ENCODE results near the gene ARHGAP30. TPM values are rescaled to one million over a fixed set of nuclear protein-coding genes. Genes with fewer than 3 reads are reported as not detected.
A peak's percentile ranks its signal among the peaks of the same experiment; 100 is the strongest.

ARHGAP30 gene
- total RNA-seq, 6 experiments from 2014 or later = not detected

DNA sequence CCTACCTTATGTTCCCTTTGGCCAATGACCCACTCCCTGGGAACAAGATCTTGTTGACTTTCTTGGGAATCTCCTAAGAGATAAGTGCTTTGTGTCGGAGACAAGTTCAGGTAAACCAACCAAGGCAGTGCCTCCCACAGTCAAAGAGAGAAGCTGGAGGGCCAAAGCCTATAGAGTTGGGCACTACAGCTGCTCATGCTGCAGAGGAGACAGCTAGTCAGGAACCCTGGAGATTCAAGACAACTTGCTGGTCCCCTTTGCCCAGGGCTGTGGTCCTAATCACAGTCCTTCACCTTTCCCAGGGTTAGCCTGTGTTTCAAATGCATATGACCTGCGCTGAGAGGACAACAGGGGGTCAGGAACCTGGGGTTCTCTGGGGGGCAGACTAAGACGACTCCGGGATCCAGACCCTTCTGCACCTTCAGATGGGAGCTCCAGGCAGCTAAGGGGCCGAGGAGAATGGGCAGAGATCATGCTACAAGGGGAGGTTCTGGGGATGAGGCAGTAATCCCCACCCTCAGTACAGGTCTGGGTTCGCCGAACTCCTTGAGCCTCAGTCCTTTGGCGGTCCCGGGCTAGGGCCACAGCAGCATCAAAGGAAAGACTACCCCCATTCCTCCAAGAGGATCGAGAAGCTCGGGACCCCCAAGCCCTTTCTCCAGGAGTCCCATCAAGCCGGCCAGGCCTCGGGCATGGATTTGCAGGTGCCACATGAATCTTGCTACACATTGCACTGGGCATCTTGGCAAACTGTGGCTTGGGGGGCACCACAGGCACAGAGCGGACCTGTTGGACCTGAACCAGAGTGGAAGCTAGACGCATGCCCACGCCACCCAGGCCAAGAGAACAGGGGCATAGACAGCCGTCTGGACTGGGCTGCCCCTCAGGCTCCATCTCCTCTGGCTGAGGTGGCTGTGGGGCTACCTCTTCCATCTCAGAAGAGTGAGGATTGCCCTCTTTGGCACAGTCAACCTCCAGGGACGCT, 22.0 kb downstream of the ARHGAP30 start:
- no peak for DNase-seq
- Mint-ChIP-seq H3K9me3 (peaks cover 29% of the 10 kb centered on the region), H3K27ac (no peak overlapping the region), H3K27me3 (ENCODE audit: insufficient read depth) (peaks cover 10% of the 10 kb centered on the region), H3K4me1 (ENCODE audit: low read depth) (peaks cover 23% of the 10 kb centered on the region), H3K4me3 (no peak overlapping the region), H3K36me3 (ENCODE audit: low read depth) (peaks cover 27% of the 10 kb centered on the region)
- TF ChIP-seq, protein P1, sequence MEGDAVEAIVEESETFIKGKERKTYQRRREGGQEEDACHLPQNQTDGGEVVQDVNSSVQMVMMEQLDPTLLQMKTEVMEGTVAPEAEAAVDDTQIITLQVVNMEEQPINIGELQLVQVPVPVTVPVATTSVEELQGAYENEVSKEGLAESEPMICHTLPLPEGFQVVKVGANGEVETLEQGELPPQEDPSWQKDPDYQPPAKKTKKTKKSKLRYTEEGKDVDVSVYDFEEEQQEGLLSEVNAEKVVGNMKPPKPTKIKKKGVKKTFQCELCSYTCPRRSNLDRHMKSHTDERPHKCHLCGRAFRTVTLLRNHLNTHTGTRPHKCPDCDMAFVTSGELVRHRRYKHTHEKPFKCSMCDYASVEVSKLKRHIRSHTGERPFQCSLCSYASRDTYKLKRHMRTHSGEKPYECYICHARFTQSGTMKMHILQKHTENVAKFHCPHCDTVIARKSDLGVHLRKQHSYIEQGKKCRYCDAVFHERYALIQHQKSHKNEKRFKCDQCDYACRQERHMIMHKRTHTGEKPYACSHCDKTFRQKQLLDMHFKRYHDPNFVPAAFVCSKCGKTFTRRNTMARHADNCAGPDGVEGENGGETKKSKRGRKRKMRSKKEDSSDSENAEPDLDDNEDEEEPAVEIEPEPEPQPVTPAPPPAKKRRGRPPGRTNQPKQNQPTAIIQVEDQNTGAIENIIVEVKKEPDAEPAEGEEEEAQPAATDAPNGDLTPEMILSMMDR (IDR thresholded peaks at IDR 0.05) = no peak

DNA sequence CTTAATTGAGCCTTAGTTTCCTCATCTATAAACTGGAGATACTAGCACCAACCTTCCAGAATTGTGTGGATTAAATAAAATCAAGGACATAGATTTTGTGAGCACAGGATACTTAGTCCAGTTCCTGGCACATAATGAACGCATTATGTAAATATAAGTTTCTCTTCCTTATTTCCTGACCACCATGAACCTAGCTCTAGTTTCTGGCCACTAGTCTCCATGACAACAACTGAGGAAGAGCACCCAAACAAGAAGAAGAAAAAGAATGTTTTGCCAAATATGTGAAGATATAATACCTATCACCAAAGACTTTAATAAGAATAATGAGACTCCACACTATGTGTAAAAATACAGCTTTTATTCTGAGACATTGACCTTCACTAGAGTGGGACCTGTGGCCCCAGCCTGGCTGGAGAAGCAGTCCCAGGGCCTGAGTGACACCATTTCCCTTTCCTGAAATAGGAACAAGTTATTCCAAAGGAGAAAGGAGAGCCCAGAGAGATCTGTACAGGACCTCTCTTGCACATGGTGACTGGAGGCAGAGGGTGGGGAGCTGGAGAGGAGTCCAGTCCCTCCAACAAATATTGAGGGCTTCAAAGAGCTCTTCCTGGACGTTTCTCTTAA, 23.0 kb downstream of the ARHGAP30 start:
- Mint-ChIP-seq H3K36me3 (ENCODE audit: low read depth) (peaks cover 33% of the 10 kb centered on the region), H3K27me3 (ENCODE audit: insufficient read depth) (peaks cover 10% of the 10 kb centered on the region), H3K4me3 (peak overlapping the region; percentile 92), H3K27ac (peak overlapping the region; percentile 98), H3K4me1 (ENCODE audit: low read depth) (peaks cover 25% of the 10 kb centered on the region), H3K9me3 (peaks cover 29% of the 10 kb centered on the region)
- TF ChIP-seq, protein P1 (IDR thresholded peaks at IDR 0.05) = no peak
- no peak for DNase-seq

DNA sequence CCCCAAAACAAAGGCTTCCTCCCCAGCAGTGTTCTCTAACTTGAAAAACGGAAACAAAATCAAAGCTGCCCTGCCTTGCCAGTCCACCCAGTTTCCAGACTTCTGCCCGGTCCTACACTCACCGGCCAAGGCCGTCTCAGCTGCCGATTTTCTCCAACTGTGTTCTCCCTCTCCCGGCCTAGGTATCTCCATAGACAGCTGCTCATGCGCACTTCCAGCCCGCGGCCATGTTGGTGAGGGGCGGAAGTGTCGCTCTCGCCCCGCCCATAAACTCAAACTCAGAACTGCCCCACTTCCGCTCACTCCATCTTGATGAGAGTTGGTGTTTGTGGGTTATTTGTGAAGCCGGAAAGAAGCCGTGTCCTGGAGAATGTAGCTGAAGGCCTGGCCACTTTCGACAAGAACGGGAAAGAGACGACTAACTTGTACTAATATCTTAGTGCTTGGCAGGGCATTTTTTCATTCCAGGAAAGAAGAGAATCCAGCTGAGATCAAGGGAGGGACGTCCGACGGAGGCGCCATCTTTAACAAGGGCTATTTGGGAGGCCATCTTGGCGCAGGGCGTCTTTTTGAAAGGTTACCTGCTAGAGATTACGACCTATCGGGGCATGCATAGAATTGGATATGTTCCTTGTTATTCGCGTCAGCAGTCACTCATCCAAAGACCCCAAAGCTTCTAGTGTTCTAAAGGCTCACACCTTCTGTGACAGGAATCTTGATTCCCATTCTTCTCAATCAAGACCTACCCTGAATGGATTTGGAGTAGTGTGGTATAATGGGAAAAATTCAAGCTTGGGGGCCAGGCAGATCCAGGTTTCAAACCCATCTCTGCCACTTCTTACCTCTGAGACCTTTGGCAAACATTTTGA, 23.7 kb downstream of the ARHGAP30 start, which contains the start of gene USF1:
Gene USF1 (minus strand): TSS at position 242 of the 869 bp plus-strand sequence. CDS start 2,702 bp downstream, outside the sequence.
- H3K9me3 Mint-ChIP-seq = peaks cover 29% of the 10 kb centered on the region
- TF ChIP-seq, protein P1 (IDR thresholded peaks at IDR 0.05) = no peak
- DNase-seq = peak; percentile 92
- H3K4me3 Mint-ChIP-seq = peak within 1 kb of the TSS; percentile 92
- H3K27ac Mint-ChIP-seq = peak within 1 kb of the TSS; percentile 98
- peaks cover 10% of the 10 kb centered on the region for H3K27me3 Mint-ChIP-seq (ENCODE audit: insufficient read depth)
- H3K36me3 Mint-ChIP-seq (ENCODE audit: low read depth) = peaks cover 33% of the 10 kb centered on the region
- peaks cover 25% of the 10 kb centered on the region for H3K4me1 Mint-ChIP-seq (ENCODE audit: low read depth)

DNA sequence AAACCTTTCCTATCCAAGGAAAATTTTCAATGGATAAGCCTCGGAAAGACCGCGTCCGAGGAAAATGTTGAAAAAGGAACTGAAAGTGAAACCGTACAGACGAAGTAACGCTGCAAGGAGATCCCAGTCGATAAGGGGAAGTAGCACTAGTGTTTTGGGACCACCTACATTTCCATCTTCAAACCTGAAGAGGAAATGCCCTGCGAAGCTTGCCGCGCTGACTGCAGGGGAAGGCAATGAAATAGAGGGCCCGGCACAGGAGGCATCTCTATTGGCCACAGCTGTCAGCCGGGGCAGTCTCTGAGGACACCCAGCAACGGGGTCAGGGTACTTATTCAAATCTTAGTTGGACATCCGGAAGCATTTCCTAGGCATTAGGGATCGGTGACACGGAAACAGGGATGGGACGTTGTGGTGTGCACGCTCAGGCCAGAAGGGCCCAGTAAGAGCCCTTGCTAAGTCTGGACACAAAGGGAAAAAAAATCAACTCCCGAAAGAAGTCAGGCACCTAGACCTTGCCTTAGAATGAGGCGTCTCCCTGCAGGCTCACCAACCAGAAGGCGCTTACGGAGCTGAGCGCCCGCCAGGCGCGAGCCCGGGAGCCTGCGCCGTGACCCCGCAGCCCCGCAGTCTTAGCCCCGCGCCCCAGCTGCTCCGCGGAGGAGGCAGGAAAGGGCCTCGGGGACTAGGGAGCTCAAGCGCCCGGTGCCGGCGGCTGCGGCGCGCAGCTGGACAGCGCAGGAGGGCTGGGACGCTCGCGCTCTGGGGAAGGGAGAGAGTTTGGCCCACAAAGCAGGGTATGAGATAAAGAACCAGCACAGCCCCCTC, 24.6 kb downstream of the ARHGAP30 start:
- TF ChIP-seq, protein P1 (IDR thresholded peaks at IDR 0.05) = no peak
- Mint-ChIP-seq H3K36me3 (ENCODE audit: low read depth) (peaks cover 33% of the 10 kb centered on the region), H3K27me3 (ENCODE audit: insufficient read depth) (peaks cover 10% of the 10 kb centered on the region), H3K27ac (peak overlapping the region; percentile 98), H3K4me3 (peak overlapping the region; percentile 92), H3K4me1 (ENCODE audit: low read depth) (peaks cover 25% of the 10 kb centered on the region), H3K9me3 (peaks cover 28% of the 10 kb centered on the region)
- peak; percentile 62 for DNase-seq

All from HFFc6 (cell line).